Mesothelial cell of epicardium (in vitro differentiated cells): Measurements from ENCODE around the gene PIM3. TPM values are rescaled to one million over a fixed set of nuclear protein-coding genes. Genes with fewer than 3 reads are reported as not detected.

Experiments
- DNase-seq, 2 experiments: peaks; one replicate each; pipeline ENCODE4 v3.0.0; 2021; ENCODE audit warnings: low spot score in 2 of 2; ENCODE audit not compliant: unreplicated experiment in 2 of 2
- H3K27ac Mint-ChIP-seq: 2 replicates; pipeline ENCODE4 v1.8.0; 2021; ENCODE audit warnings: mixed read lengths
- H3K27me3 Mint-ChIP-seq: 2 replicates; pipeline ENCODE4 v1.8.0; 2021; ENCODE audit warnings: low read depth, mixed read lengths
- H3K36me3 Mint-ChIP-seq: 2 replicates; pipeline ENCODE4 v1.8.0; 2021; ENCODE audit warnings: mixed read lengths
- H3K4me1 Mint-ChIP-seq: 2 replicates; pipeline ENCODE4 v1.8.0; 2021; ENCODE audit warnings: mixed read lengths
- H3K4me3 Mint-ChIP-seq: 2 replicates; pipeline ENCODE4 v1.8.0; 2021; ENCODE audit warnings: mild to moderate bottlenecking, moderate library complexity, mixed read lengths
- H3K9me3 Mint-ChIP-seq: 2 replicates; pipeline ENCODE4 v1.8.0; 2021; ENCODE audit warnings: mixed read lengths
- CTCF ChIP-seq: fragments of 200-600 bp; sonication (generic); IDR thresholded peaks from one replicate; pipeline ENCODE4 v1.5.0; 2021; ENCODE audit warnings: antibody characterized with exemption; ENCODE audit not compliant: unreplicated experiment
- total RNA-seq: library from RNA; stranded (reverse); gene quantifications from 3 replicates; pipeline ENCODE4 v1.2.1, GENCODE V29; 2021

Gene PIM3
- total RNA-seq, 1 donor from 2014 or later = 59.8 TPM

GRCh38 chr22:49921508-49922278 is 38.9 kb upstream of the PIM3 start:
- no peak overlapping the region for H3K27ac Mint-ChIP-seq
- TF ChIP-seq CTCF = no peak
- peaks cover 4% of the 10 kb centered on the region for H3K4me1 Mint-ChIP-seq
- H3K4me3 Mint-ChIP-seq = no peak overlapping the region
- no peaks in the 10 kb centered on the region for H3K27me3 Mint-ChIP-seq
- no peaks in the 10 kb centered on the region for H3K9me3 Mint-ChIP-seq
- peaks cover 5% of the 10 kb centered on the region for H3K36me3 Mint-ChIP-seq
- no peak for DNase-seq

GRCh38 chr22:49922484-49922883 is 38.1 kb upstream of the PIM3 start:
- Mint-ChIP-seq H3K27me3 (no peaks in the 10 kb centered on the region), H3K36me3 (peaks cover 5% of the 10 kb centered on the region), H3K4me3 (no peak overlapping the region), H3K9me3 (no peaks in the 10 kb centered on the region), H3K27ac (no peak overlapping the region), H3K4me1 (peaks cover 4% of the 10 kb centered on the region)
- DNase-seq = no peak
- no peak for TF ChIP-seq CTCF

GRCh38 chr22:49922926-49923325 is 37.6 kb upstream of the PIM3 start:
- Mint-ChIP-seq H3K9me3 (no peaks in the 10 kb centered on the region), H3K27me3 (no peaks in the 10 kb centered on the region), H3K36me3 (peaks cover 5% of the 10 kb centered on the region), H3K27ac (no peak overlapping the region), H3K4me1 (peaks cover 4% of the 10 kb centered on the region), H3K4me3 (no peak overlapping the region)
- TF ChIP-seq CTCF = no peak
- DNase-seq = no peak

GRCh38 chr22:49923445-49923844 is 37.1 kb upstream of the PIM3 start:
- no peak for TF ChIP-seq CTCF
- Mint-ChIP-seq H3K27me3 (no peaks in the 10 kb centered on the region), H3K36me3 (peaks cover 5% of the 10 kb centered on the region), H3K9me3 (no peaks in the 10 kb centered on the region), H3K4me1 (peaks cover 4% of the 10 kb centered on the region), H3K4me3 (no peak overlapping the region), H3K27ac (no peak overlapping the region)
- DNase-seq = no peak

- peaks cover 4% of the 10 kb centered on the region for H3K4me1 Mint-ChIP-seq
- no peak overlapping the region for H3K27ac Mint-ChIP-seq
- no peak for DNase-seq
- no peaks in the 10 kb centered on the region for H3K27me3 Mint-ChIP-seq
- no peaks in the 10 kb centered on the region for H3K9me3 Mint-ChIP-seq
- H3K36me3 Mint-ChIP-seq = peaks cover 5% of the 10 kb centered on the region
- no peak overlapping the region for H3K4me3 Mint-ChIP-seq
- TF ChIP-seq CTCF = no peak
Measured at GRCh38 chr22:49924113-49924833, 36.3 kb upstream of the PIM3 start.
